IPS-15b (cell line): ENCODE measurements around the gene PLA2G2F.

Experiments
- H3K27me3 ChIP-seq: one replicate; pipeline ENCODE4 v1.6.1; 2013; ENCODE audit warnings: low read length; ENCODE audit not compliant: control insufficient read depth, insufficient read depth
- H3K36me3 ChIP-seq: one replicate; pipeline ENCODE4 v1.6.1; 2013; ENCODE audit warnings: low read length; ENCODE audit not compliant: control insufficient read depth, insufficient read depth
- H3K4me1 ChIP-seq: one replicate; pipeline ENCODE4 v1.6.1; 2013; ENCODE audit warnings: mild to moderate bottlenecking, low read length; ENCODE audit not compliant: control insufficient read depth, insufficient read depth
- H3K4me3 ChIP-seq: one replicate; pipeline ENCODE4 v1.5.1; 2013; ENCODE audit warnings: low read depth, low read length
- H3K9ac ChIP-seq: one replicate; pipeline ENCODE4 v1.6.1; 2013; ENCODE audit warnings: low read depth, mild to moderate bottlenecking, low read length
- H3K9me3 ChIP-seq: one replicate; pipeline ENCODE4 v1.6.1; 2013; ENCODE audit warnings: mild to moderate bottlenecking, low read length; ENCODE audit not compliant: control insufficient read depth, insufficient read depth

The PLA2G2F gene

DNA sequence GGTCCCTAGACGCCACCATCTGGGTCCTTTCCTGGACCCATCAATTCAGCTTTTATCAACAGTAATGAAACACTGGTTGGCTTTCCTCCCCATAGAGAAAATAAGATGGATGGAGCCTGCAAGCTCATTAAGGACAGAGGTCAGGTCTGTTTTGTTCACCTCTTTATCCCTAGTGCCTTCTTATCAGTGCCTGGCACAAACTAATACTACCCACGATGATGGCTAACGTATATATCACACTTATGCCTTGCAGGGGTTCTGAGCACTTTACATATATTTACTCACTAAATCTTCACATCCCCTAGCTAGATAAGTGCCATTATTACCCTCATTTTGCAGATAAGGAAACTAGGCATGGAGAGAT lies 41.7 kb downstream of the PLA2G2F start:
- Histone ChIP-seq H3K36me3 (no peaks in the 10 kb centered on the region), H3K4me1 (no peaks in the 10 kb centered on the region), H3K9ac (no peak overlapping the region), H3K27me3 (peaks cover 27% of the 10 kb centered on the region), H3K4me3 (no peak overlapping the region), H3K9me3 (no peaks in the 10 kb centered on the region)

DNA sequence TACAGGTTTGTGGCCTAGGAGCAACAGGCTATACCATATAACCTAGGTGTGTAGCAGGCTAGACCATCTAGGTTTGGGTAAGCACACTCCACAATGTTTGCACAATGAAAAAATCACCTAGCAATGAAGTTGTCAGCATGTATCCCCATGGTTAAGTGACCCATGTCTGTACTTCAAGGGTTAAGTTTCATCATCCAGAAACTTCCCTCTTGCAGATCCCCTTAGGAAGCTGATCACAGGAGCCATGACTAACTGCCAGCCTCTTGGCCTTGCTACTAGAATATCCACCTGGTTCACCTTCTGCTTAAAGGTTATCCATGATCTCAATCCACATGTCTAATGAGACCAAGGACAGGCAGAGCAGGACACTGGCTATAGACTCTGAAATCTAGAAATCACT lies 43.3 kb downstream of the PLA2G2F start:
- Histone ChIP-seq H3K9me3 (no peaks in the 10 kb centered on the region), H3K27me3 (peaks cover 28% of the 10 kb centered on the region), H3K9ac (no peak overlapping the region), H3K4me3 (no peak overlapping the region), H3K4me1 (no peaks in the 10 kb centered on the region), H3K36me3 (no peaks in the 10 kb centered on the region)

DNA sequence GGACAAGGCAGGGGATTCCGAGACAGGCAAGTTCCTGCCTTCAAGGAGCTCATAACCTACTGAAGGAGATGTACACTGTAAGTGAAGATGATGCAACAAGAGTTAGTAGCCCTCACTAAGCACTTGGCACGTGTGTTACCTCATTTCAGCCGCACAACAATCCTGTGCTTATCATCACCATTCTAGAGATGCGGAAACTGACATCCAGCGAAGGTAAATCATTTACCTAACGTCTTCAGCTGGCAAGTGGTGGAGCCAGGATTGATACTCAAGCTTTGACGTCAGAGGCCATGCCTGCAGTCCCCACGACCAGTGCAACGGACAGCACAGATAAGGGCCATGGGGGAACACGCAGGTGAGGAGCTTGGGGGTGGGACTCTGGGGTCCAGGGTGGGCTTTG lies 43.9 kb downstream of the PLA2G2F start:
- Histone ChIP-seq H3K27me3 (peaks cover 30% of the 10 kb centered on the region), H3K9me3 (no peaks in the 10 kb centered on the region), H3K4me1 (no peaks in the 10 kb centered on the region), H3K9ac (no peak overlapping the region), H3K36me3 (no peaks in the 10 kb centered on the region), H3K4me3 (no peak overlapping the region)

DNA sequence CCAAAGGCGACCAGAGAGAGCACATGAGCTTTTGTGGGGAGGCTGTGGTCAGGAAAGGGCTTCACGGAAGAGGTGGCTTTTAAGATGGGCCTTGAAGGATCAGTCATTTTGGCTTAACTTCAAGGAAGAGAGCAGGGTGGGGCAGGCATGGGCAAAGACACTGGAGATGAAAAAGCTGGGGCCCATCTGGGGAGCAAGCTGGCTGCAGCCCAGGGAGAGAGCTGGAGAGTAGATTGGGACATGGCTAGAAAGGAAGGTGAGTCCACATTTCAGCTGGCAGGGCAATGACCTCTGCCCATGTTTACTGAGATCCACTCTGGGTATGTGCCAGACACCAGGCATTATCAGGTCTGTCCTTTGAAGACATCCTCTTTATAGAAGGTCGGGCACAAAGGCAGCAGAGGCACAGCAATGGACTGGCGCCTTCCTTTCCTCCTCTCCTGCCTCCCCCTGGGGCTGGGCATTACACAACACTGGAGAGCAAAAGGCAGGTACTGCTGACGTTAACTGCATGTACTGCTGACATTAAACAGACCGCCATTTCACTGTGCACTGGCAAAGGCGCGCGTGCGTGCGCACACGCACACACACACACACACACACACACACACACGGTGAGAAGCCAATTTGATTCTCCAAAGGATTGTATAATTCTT lies 44.6 kb downstream of the PLA2G2F start:
- Histone ChIP-seq H3K27me3 (peaks cover 37% of the 10 kb centered on the region), H3K4me1 (no peaks in the 10 kb centered on the region), H3K4me3 (no peak overlapping the region), H3K9me3 (no peaks in the 10 kb centered on the region), H3K9ac (no peak overlapping the region), H3K36me3 (no peaks in the 10 kb centered on the region)

DNA sequence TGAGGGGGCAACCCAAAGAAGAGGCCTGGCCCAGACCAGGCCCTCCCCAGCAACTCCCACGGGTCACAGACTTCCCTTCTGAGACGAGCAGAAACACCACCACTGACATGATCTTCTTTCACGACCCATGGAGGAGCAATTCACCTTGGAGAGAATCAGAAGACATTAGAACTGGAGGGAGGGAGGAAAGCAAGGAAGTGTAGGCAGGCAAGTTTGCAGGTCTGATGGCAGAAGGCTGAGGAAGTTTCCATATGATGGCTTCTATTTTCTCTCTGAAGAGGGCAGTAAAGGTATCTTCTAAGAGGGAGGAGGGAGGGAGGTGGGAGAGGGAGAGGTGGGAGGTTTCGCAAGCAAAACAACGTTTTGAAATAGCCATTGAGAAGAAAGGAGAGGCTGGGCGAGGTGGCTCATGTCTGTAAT lies 45.4 kb downstream of the PLA2G2F start:
- Histone ChIP-seq H3K27me3 (peaks cover 40% of the 10 kb centered on the region), H3K9ac (no peak overlapping the region), H3K9me3 (no peaks in the 10 kb centered on the region), H3K36me3 (no peaks in the 10 kb centered on the region), H3K4me1 (no peaks in the 10 kb centered on the region), H3K4me3 (no peak overlapping the region)

DNA sequence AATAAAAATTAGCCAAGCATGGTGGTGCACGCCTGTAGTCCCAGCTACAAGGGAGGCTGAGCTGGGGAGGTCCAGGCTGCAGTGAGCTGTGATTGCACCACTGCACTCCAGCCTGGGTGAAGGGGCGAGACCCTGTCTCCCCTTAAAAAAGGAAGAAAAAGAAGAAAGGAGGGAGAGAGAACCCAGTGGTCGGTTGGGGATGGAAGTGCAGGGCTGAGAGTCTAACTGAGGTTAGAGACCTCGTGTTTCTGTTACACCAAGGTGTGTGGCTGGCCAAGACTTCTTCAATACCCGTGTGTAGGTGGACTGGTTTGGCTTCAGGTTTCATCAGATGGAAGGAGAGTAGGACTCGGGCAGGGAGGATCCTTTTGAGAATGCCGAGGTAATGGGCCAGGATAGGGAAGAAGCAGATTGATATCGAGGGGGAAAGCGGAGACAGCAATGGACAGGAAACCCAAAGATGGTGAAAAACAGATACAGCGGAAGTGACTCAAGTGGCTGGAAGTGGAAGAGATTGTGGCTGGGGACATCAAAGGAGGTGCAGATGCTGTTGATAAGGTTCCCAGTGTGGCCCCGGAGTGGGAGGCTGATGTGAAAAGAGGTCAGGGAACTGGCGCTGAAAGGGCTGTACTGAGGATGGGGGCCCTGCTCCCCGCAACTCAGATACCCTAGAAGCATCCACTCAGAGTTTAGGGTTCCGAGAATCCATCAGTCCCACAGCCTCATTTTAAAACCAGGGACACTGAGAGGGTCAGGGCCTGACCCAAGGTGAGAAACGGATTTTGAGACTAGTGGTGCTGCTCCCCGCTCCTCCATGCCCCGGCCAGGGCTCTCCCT lies 46.1 kb downstream of the PLA2G2F start:
- Histone ChIP-seq H3K27me3 (peaks cover 35% of the 10 kb centered on the region), H3K4me3 (peak overlapping the region; percentile 59), H3K9ac (no peak overlapping the region)

DNA sequence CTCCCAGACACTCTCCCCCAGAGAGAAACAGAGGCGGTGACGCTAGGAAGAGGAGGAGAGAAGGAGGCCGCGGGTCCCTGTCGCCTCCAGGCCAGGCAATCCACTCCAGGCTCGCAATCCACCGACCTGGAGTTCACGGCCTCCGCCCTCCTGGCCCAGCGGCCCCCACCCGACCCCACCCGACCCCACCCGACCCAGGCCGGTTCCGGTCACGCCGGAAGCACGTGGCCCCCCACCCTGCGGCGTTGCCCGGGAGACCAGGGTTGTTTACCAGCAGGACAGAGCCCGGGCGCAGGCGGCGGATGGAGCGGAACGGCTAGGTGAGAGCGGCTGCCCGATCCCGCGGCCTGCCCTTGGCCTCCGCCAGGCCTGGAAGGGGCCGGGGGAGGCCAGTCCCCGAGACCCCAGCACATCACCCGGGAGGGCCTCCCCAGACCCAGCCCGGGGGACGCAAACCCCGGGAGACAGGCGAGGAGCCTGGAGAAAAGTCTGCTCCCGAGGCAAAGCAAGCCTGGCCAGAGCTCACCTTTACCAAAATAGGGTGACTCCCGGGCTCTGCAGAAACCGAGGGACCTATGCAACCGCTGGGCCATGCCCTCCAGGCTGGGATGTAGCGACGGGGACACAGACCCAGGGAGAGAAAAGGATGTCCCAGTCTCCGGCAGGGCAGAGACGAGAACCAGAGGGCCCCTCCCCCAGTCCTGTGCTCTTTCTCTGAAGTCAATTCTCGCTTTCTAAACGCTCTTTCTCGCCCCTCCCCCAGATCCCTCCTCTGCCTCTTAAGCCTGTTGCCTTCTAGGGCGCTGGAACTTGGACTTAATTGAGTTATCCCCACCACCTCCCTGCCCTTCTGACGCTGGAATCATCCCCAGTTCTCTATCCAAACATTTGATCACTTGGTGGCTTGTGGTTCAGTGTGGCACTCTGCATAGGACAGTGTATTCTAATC lies 47.0 kb downstream of the PLA2G2F start, which contains the start of the genes PLA2G2C and UBXN10:
TSS of gene PLA2G2C (minus strand) at position 685 of the 949 bp plus-strand sequence. CDS start 9,155 bp downstream, outside the sequence.
TSS of gene UBXN10 (plus strand) at position 263 of the 949 bp plus-strand sequence. CDS start 4,466 bp downstream, outside the sequence.
- Histone ChIP-seq H3K4me1 (no peaks in the 10 kb centered on the region), H3K9me3 (no peaks in the 10 kb centered on the region), H3K36me3 (no peaks in the 10 kb centered on the region), H3K27me3 (peaks cover 35% of the 10 kb centered on the region), H3K9ac (no peak within 1 kb of the TSS), H3K4me3 (peak within 1 kb of the TSS; percentile 77)

More for the DNA sequence above, 46.1 kb downstream of the PLA2G2F start:
- H3K36me3 ChIP-seq: no peaks in the 10 kb centered on the region
- H3K4me1 ChIP-seq: no peaks in the 10 kb centered on the region
- H3K9me3 ChIP-seq: no peaks in the 10 kb centered on the region

DNA sequence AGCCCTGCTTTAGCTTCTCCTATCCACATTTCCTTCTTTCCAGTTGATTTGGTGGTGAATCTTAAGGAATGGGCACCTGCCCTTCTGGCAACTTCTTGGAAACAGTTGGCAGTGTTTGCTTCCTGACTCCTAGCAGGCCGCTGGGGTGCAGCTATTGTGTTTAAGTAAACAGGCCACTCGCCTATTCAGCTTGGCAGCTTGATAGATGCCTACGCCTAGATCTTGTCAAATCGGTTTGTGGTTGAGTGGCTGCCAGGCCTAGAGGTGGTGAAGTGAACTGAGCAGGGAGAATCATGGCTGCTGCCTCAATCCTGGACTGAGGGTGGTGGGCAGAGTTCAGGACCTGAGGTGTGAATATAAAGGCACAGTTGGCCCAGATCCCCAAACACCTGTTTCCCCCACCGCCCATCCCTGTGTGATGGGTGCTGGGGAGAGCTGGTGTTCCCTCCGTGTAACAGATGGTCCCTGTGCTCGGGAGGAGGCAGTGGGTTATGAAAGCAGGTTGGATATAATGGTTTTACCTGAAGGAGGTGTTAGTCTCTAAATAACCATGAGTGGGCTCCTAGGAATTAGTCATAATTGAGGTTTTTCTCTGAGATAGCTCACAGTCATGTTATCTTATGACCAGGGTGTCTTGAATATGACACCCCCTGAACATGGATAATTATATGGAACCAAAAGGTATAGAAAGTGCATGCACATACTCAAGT lies 48.1 kb downstream of the PLA2G2F start:
- no peaks in the 10 kb centered on the region for H3K9me3 ChIP-seq
- no peaks in the 10 kb centered on the region for H3K4me1 ChIP-seq
- peaks cover 35% of the 10 kb centered on the region for H3K27me3 ChIP-seq
- H3K36me3 ChIP-seq: no peaks in the 10 kb centered on the region
- no peak overlapping the region for H3K4me3 ChIP-seq
- H3K9ac ChIP-seq: no peak overlapping the region

DNA sequence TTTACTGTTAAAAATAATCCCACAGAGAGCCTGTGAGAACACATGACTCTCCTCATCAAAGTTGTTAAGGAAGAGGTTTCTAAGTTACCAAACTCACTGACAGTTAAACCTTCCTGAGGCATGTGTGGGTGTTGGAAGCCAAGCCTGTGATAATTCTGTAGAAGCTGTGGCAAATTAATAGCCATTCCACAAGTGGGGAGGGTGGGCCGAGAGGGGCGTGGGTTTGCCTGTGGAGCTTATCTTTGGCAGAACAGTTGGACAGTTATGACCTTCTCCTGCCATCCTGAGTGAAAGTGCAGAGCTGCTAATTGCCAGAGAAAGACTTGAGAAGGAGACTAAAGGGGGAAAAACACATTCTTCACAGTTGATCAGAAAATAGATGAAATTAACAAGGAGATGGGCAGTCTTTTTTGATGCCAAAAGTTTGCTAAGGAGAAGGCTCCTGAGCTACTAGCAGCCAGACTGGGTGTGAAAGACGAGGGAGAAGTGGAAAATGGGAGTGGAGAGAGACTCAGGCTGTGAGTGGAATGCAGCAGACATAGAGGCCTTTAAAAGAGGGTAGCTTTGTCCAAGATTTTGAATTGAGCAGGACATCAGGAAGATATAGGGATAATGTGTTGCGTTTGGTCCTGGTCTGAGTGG lies 48.8 kb downstream of the PLA2G2F start:
- Histone ChIP-seq H3K4me3 (no peak overlapping the region), H3K4me1 (no peaks in the 10 kb centered on the region), H3K9me3 (no peaks in the 10 kb centered on the region), H3K9ac (no peak overlapping the region), H3K36me3 (no peaks in the 10 kb centered on the region), H3K27me3 (peaks cover 38% of the 10 kb centered on the region)

DNA sequence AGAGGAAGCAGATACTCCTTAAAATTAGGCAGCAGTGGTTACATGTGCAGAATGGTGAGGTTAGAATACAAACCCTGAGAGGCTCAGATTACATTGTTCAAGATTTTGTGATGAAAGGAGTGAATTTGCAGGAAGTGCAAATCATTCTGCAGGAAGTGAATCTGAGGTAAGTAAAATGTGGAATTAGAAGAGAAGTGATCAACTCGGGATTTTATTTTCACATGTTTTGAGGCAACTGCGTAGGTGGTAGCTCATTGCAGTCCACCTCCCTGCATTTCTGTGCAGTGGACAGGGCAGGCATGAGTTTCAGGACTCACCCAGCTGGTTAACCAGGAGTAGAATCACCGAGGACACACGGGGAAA lies 49.3 kb downstream of the PLA2G2F start:
- no peaks in the 10 kb centered on the region for H3K9me3 ChIP-seq
- H3K4me1 ChIP-seq: no peaks in the 10 kb centered on the region
- H3K27me3 ChIP-seq: peaks cover 37% of the 10 kb centered on the region
- H3K36me3 ChIP-seq: no peaks in the 10 kb centered on the region
- H3K4me3 ChIP-seq: no peak overlapping the region
- H3K9ac ChIP-seq: no peak overlapping the region
